ENCODE measurements around the gene RAB23. TPM values are rescaled to one million over a fixed set of nuclear protein-coding genes. Genes with fewer than 3 reads are reported as not detected.
"Not testable (repeated sequence)": the region's sequence is repeated elsewhere in the genome, so short reads cannot be mapped to it uniquely, and the experiment has no call there.

RAB23 gene
- total RNA-seq, 1 experiment from 2014 or later, result 12.8 TPM

- peak; percentile 15 for DNase-seq (ENCODE audit: low read depth, low spot score)
Measured at GRCh38 chr6:57248311-57248895, 26.3 kb upstream of the RAB23 start.

GRCh38 chr6:57247603-57248002, 25.5 kb upstream of the RAB23 start:
- DNase-seq (ENCODE audit: low read depth, low spot score), result no peak
- in situ Hi-C loops (cut with HindIII; ENCODE audit: low pct_unique_long_range_greater_than_20kb, low sequenced_read_pairs), result no loop called here

More at GRCh38 chr6:57248311-57248895, 26.3 kb upstream of the RAB23 start:
- in situ Hi-C loops (cut with HindIII; ENCODE audit: low pct_unique_long_range_greater_than_20kb, low sequenced_read_pairs), result no loop called here

- DNase-seq (ENCODE audit: low read depth, low spot score), result no peak
- in situ Hi-C loops (cut with HindIII; ENCODE audit: low pct_unique_long_range_greater_than_20kb, low sequenced_read_pairs), result no loop called here
Measured at GRCh38 chr6:57246307-57246706, 24.2 kb upstream of the RAB23 start.

- no peak for DNase-seq (ENCODE audit: low read depth, low spot score)
- in situ Hi-C loops (cut with HindIII; ENCODE audit: low pct_unique_long_range_greater_than_20kb, low sequenced_read_pairs), result no loop called here
Measured at GRCh38 chr6:57243954-57244353, 21.8 kb upstream of the RAB23 start.

GRCh38 chr6:57243526-57243925, 21.4 kb upstream of the RAB23 start:
- in situ Hi-C loops (cut with HindIII; ENCODE audit: low pct_unique_long_range_greater_than_20kb, low sequenced_read_pairs); DNase-seq (ENCODE audit: low read depth, low spot score): not testable (repeated sequence)

GRCh38 chr6:57242505-57242904, 20.4 kb upstream of the RAB23 start:
- no peak for DNase-seq (ENCODE audit: low read depth, low spot score)
- in situ Hi-C loops (cut with HindIII; ENCODE audit: low pct_unique_long_range_greater_than_20kb, low sequenced_read_pairs), result no loop called here

- peak; percentile 76 for DNase-seq (ENCODE audit: low read depth, low spot score)
- in situ Hi-C loops (cut with HindIII; ENCODE audit: low pct_unique_long_range_greater_than_20kb, low sequenced_read_pairs), result no loop called here
Measured at GRCh38 chr6:57226221-57226620, 4.1 kb upstream of the RAB23 start.

- in situ Hi-C loops (cut with HindIII; ENCODE audit: low pct_unique_long_range_greater_than_20kb, low sequenced_read_pairs), result no loop called here
- DNase-seq (ENCODE audit: low read depth, low spot score), result peak; percentile 13
Measured at GRCh38 chr6:57224769-57225515, 2.8 kb upstream of the RAB23 start.

- in situ Hi-C loops (cut with HindIII; ENCODE audit: low pct_unique_long_range_greater_than_20kb, low sequenced_read_pairs), result no loop called here
- DNase-seq (ENCODE audit: low read depth, low spot score), result no peak
Measured at GRCh38 chr6:57222743-57223077, 603 bp upstream of the RAB23 start.

GRCh38 chr6:57221191-57221935, 744 bp downstream of the RAB23 start:
- DNase-seq (ENCODE audit: low read depth, low spot score), result peak; percentile 63
- in situ Hi-C loops (cut with HindIII; ENCODE audit: low pct_unique_long_range_greater_than_20kb, low sequenced_read_pairs), result no loop called here

GRCh38 chr6:57220083-57220703, 1.9 kb downstream of the RAB23 start:
- DNase-seq (ENCODE audit: low read depth, low spot score), result no peak
- in situ Hi-C loops (cut with HindIII; ENCODE audit: low pct_unique_long_range_greater_than_20kb, low sequenced_read_pairs), result no loop called here

GRCh38 chr6:57217270-57217669, 4.8 kb downstream of the RAB23 start:
- no peak for DNase-seq (ENCODE audit: low read depth, low spot score)
- in situ Hi-C loops (cut with HindIII; ENCODE audit: low pct_unique_long_range_greater_than_20kb, low sequenced_read_pairs), result no loop called here

- peak; percentile 66 for DNase-seq (ENCODE audit: low read depth, low spot score)
- in situ Hi-C loops (cut with HindIII; ENCODE audit: low pct_unique_long_range_greater_than_20kb, low sequenced_read_pairs), result no loop called here
Measured at GRCh38 chr6:57216235-57217101, 5.6 kb downstream of the RAB23 start.

- no peak for DNase-seq (ENCODE audit: low read depth, low spot score)
Measured at GRCh38 chr6:57215260-57215659, 6.8 kb downstream of the RAB23 start.

GRCh38 chr6:57210060-57210459, 12.0 kb downstream of the RAB23 start:
- in situ Hi-C loops (cut with HindIII; ENCODE audit: low pct_unique_long_range_greater_than_20kb, low sequenced_read_pairs), result no loop called here
- DNase-seq (ENCODE audit: low read depth, low spot score), result no peak

More at GRCh38 chr6:57215260-57215659, 6.8 kb downstream of the RAB23 start:
- in situ Hi-C loops (cut with HindIII; ENCODE audit: low pct_unique_long_range_greater_than_20kb, low sequenced_read_pairs), result no loop called here

- in situ Hi-C loops (cut with HindIII; ENCODE audit: low pct_unique_long_range_greater_than_20kb, low sequenced_read_pairs), result no loop called here
- no peak for DNase-seq (ENCODE audit: low read depth, low spot score)
Measured at GRCh38 chr6:57209030-57209429, 13.1 kb downstream of the RAB23 start.

GRCh38 chr6:57207872-57208271, 14.2 kb downstream of the RAB23 start:
- no peak for DNase-seq (ENCODE audit: low read depth, low spot score)
- in situ Hi-C loops (cut with HindIII; ENCODE audit: low pct_unique_long_range_greater_than_20kb, low sequenced_read_pairs), result no loop called here
